GM12874 (cell line): Measurements from ENCODE around the gene USP3.

ENCODE experiments used
- CTCF ChIP-seq: IDR thresholded peaks from 2 replicates; pipeline ENCODE4 v1.5.1; 2011; ENCODE audit warnings: low read depth, mild to moderate bottlenecking, control low read depth, low read length, moderate library complexity; ENCODE audit not compliant: insufficient read depth

The USP3 gene

DNA sequence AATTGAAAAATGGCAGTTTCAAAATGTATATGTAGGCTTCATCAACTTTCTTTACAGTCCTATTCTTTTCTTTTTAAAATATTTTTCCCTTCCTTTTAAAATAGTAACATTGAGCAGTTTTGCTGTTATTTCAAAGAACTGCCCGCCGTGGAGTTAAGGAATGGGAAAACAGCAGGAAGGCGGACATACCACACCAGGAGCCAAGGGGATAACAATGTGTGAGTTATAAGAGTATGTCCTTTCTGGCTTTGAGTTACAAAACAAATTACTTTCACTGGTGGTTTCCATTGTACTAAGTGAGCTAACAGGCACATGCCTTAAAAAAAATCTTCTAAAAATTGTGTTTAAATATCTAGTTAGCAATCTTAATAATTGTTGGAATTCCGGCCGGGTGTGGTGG lies 55.4 kb downstream of the USP3 start:
- TF ChIP-seq CTCF: no peak

GRCh38 chr15:63560741-63561448 lies 56.5 kb downstream of the USP3 start:
- no peak for TF ChIP-seq CTCF

DNA sequence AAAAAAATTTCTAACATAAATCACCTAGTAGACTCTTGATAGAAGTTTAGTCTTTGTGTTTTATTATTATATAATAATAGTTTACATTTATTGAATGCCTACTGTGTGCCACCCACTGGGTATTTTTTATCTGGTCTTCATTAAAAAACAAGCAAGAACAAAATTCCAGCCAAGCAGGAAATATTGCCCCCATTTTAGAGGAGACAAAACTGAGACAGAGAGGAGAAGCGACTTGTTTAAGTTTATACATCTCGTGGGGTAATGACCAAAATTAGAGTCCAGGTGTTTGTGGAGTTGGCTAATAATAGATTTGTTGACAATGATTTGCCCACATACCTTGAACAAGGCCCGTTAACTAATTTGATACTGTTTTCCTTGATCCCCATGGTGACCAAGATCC lies 59.7 kb downstream of the USP3 start:
- TF ChIP-seq CTCF: no peak

- no peak for TF ChIP-seq CTCF
Observed at GRCh38 chr15:63565536-63566186, 61.3 kb downstream of the USP3 start.

DNA sequence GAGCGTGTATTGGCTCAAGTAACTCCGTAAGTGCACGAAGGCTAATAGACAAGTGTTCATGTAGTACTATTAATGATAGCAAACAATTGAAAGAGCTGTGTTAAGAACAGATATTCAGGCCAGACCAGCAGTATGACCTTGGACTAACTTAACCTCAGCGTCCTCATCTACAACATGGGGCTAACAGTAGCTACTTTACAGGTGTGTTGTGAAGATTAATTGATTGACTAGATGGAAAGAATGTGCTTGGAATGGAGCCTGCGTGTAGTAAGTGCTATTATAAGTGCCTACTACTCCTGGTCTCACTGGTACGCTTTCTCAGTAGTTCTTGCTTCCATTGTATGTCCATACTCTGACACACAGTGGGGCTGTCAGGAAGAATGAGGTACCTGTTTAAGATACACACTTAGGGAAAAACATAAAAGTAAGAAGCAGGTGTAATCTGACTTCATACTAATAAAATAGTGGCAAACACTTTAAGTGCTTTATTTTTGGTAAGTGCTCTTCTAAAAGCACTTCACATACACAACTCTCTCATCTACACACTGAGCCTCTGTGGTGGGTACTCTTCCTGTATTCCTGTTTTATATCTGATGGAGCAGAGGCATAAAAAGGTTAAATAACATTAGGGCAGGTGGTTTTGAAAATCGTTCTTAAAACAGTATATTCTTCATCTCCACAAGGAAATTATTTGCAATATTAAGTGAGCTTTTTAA lies 68.5 kb downstream of the USP3 start:
- no peak for TF ChIP-seq CTCF

DNA sequence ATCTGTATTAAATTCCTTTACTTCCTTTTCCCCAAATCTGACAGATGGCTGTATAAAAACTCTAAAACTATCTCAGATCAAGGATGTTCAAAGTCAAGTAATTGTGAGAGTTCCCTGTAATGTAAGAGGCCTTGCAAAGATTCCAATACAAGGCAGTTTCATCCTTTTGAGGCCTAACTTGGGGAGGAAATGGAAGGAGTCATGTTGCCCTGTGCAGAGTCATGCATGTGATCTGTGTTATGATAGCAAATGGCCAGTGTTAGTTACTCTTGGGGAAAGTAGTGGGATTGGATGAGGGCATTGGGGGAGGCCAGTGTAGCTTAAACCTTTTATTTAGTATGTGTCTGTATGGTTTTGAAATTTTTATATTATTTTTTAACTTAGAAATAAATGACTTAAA lies 69.1 kb downstream of the USP3 start:
- no peak for TF ChIP-seq CTCF

DNA sequence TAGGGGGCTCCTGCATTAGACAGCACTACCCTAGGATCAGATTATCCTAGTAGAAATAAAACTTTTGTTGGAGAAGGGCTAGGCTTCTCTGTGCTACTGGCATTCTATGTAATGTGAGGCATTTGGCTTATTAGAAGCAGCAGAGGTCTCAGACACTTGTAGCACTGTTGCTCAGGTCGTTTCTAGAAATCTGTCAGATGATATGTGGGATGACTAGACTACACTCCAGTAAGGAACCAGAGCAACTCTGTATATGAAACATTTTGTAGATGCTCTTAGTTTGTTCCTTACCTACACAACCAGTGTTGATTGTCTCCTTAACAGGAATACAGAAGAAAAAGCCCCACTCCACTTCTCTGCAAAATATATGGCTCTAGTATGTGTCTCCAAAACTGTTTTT lies 70.9 kb downstream of the USP3 start:
- no peak for TF ChIP-seq CTCF
